ENCODE data around the gene ZBTB46.
"Not testable (repeated sequence)": the region's sequence is repeated elsewhere in the genome, so short reads cannot be mapped to it uniquely, and the experiment has no call there.

Gene ZBTB46

GRCh38 chr20:63783970-63784369 is 47.1 kb downstream of the ZBTB46 start:
- no peak for DNase-seq

GRCh38 chr20:63782521-63782971 is 48.5 kb downstream of the ZBTB46 start:
- DNase-seq: no peak

- DNase-seq: peak; percentile 38
Observed at GRCh38 chr20:63782051-63782471, 49.0 kb downstream of the ZBTB46 start.

- no peak for DNase-seq
Observed at GRCh38 chr20:63781181-63781580, 49.9 kb downstream of the ZBTB46 start.

- DNase-seq: no peak
Observed at GRCh38 chr20:63778857-63779256, 52.2 kb downstream of the ZBTB46 start.

GRCh38 chr20:63778034-63778752 is 52.9 kb downstream of the ZBTB46 start:
- DNase-seq: no peak

GRCh38 chr20:63777614-63778013 is 53.5 kb downstream of the ZBTB46 start:
- DNase-seq: no peak

- DNase-seq: not testable (repeated sequence)
Observed at GRCh38 chr20:63776875-63777274, 54.2 kb downstream of the ZBTB46 start.

GRCh38 chr20:63775096-63775978 is 55.7 kb downstream of the ZBTB46 start:
- peak; percentile 35 for DNase-seq

GRCh38 chr20:63774306-63774705 is 56.8 kb downstream of the ZBTB46 start:
- DNase-seq: no peak

- no peak for DNase-seq
Observed at GRCh38 chr20:63773571-63774241, 57.4 kb downstream of the ZBTB46 start.

GRCh38 chr20:63772781-63773518 is 58.1 kb downstream of the ZBTB46 start:
- DNase-seq: no peak

- DNase-seq: no peak
Observed at GRCh38 chr20:63771046-63771707, 59.9 kb downstream of the ZBTB46 start.

- no peak for DNase-seq
Observed at GRCh38 chr20:63769891-63770474, 61.1 kb downstream of the ZBTB46 start.

GRCh38 chr20:63768591-63769515 is 62.2 kb downstream of the ZBTB46 start:
- DNase-seq: no peak

- no peak for DNase-seq
Observed at GRCh38 chr20:63767886-63768285, 63.2 kb downstream of the ZBTB46 start.

GRCh38 chr20:63767456-63767855 is 63.6 kb downstream of the ZBTB46 start:
- DNase-seq: no peak

- no peak for DNase-seq
Observed at GRCh38 chr20:63766695-63767426, 64.2 kb downstream of the ZBTB46 start.

- no peak for DNase-seq
Observed at GRCh38 chr20:63765902-63766301, 65.2 kb downstream of the ZBTB46 start.

Measured in activated naive CD4-positive, alpha-beta T cell treated with anti-CD3 and anti-CD28 coated beads, Interleukin-2, amount 50 U/mL, for 16 hours (primary cell).